Brain pericyte (primary cell): ENCODE results near the gene ELAVL2.
"Not testable (repeated sequence)": the region's sequence is repeated elsewhere in the genome, so short reads cannot be mapped to it uniquely, and the experiment has no call there.

ENCODE experiments used
- DNase-seq: peaks from one replicate; pipeline ENCODE4 v3.0.0-alpha.2; 2012; ENCODE audit warnings: low read depth, low spot score

The ELAVL2 gene

GRCh38 chr9:23723048-23723447 lies 103.0 kb downstream of the ELAVL2 start:
- not testable (repeated sequence) for DNase-seq

GRCh38 chr9:23721466-23721865 lies 104.6 kb downstream of the ELAVL2 start:
- DNase-seq: no peak

- no peak for DNase-seq
Observed at GRCh38 chr9:23717505-23717904, 108.5 kb downstream of the ELAVL2 start.

- DNase-seq: no peak
Observed at GRCh38 chr9:23707249-23707648, 118.8 kb downstream of the ELAVL2 start.

- DNase-seq: no peak
Observed at GRCh38 chr9:23702311-23702922, 123.6 kb downstream of the ELAVL2 start.

- DNase-seq: no peak
Observed at GRCh38 chr9:23701291-23701690, 124.7 kb downstream of the ELAVL2 start.

GRCh38 chr9:23700359-23700758 lies 125.7 kb downstream of the ELAVL2 start:
- no peak for DNase-seq

- DNase-seq: no peak
Observed at GRCh38 chr9:23698161-23698560, 127.9 kb downstream of the ELAVL2 start.

- DNase-seq: no peak
Observed at GRCh38 chr9:23695572-23695971, 130.5 kb downstream of the ELAVL2 start.

GRCh38 chr9:23693374-23693773 lies 132.7 kb downstream of the ELAVL2 start:
- no peak for DNase-seq

- no peak for DNase-seq
Observed at GRCh38 chr9:23686896-23687295, 139.1 kb downstream of the ELAVL2 start.

- DNase-seq: no peak
Observed at GRCh38 chr9:23686257-23686656, 139.8 kb downstream of the ELAVL2 start.

GRCh38 chr9:23683611-23684061 lies 142.4 kb downstream of the ELAVL2 start:
- no peak for DNase-seq

GRCh38 chr9:23682891-23683431 lies 143.1 kb downstream of the ELAVL2 start:
- no peak for DNase-seq

GRCh38 chr9:23682352-23682751 lies 143.7 kb downstream of the ELAVL2 start:
- no peak for DNase-seq

- no peak for DNase-seq
Observed at GRCh38 chr9:23677446-23677845, 148.6 kb downstream of the ELAVL2 start.

- no peak for DNase-seq
Observed at GRCh38 chr9:23674016-23674585, 151.9 kb downstream of the ELAVL2 start.

- DNase-seq: no peak
Observed at GRCh38 chr9:23672151-23672550, 153.9 kb downstream of the ELAVL2 start.

- DNase-seq: no peak
Observed at GRCh38 chr9:23669776-23670175, 156.3 kb downstream of the ELAVL2 start.

GRCh38 chr9:23665635-23666034 lies 160.4 kb downstream of the ELAVL2 start:
- no peak for DNase-seq

GRCh38 chr9:23665051-23665450 lies 161.0 kb downstream of the ELAVL2 start:
- DNase-seq: no peak

GRCh38 chr9:23663946-23664345 lies 162.1 kb downstream of the ELAVL2 start:
- no peak for DNase-seq

GRCh38 chr9:23663536-23663935 lies 162.5 kb downstream of the ELAVL2 start:
- no peak for DNase-seq
